ENCODE results near the gene MIGA2.

DNA sequence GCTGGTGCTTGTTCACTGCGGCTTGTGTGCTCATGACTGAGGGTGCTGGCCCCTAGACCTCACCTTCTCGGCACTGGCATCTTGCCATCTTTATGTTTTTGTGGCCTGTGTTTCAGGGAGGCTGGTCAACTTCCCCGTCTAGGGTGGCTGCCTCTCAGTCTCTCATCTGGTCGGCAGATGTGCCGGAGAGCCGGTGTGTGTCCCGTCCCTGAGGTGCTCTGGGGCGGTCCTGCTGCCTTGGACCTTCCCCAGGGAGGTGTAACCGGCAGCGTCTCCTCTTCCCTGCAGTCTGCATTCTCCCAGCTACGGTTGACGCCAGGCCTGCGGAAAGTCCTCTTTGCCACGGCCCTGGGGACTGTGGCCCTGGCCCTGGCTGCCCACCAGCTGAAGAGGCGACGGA lies 5.6 kb downstream of the MIGA2 start:
- TF ChIP-seq CTCF (IDR thresholded peaks at IDR 0.05) (no peak), EP300 (IDR thresholded peaks at IDR 0.05) (no peak), POLR2A (IDR thresholded peaks at IDR 0.05) (no peak)

Measured in tibial nerve (tissue), 4 donors.